Astrocyte of the spinal cord (primary cell): ENCODE results near the gene PLXDC2.

Experiments
- DNase-seq: peaks from one replicate; pipeline ENCODE4 v3.0.0; 2011; ENCODE audit warnings: low read depth, low spot score
- H3K4me3 ChIP-seq: 2 replicates; pipeline ENCODE4 v1.5.1; 2011; ENCODE audit warnings: low read depth, mild to moderate bottlenecking, low read length, moderate library complexity
- in situ Hi-C: cut with HindIII; loops from 2 replicates; pipeline ENCODE4 v1.10.0; 2017; ENCODE audit warnings: low sequenced_read_pairs
- TF ChIP-seq, protein P1 (sequence below): IDR thresholded peaks from 2 replicates; pipeline ENCODE4 v1.5.1; 2012; ENCODE audit warnings: low read depth, mild to moderate bottlenecking, low read length, inconsistent platforms

PLXDC2 gene

DNA sequence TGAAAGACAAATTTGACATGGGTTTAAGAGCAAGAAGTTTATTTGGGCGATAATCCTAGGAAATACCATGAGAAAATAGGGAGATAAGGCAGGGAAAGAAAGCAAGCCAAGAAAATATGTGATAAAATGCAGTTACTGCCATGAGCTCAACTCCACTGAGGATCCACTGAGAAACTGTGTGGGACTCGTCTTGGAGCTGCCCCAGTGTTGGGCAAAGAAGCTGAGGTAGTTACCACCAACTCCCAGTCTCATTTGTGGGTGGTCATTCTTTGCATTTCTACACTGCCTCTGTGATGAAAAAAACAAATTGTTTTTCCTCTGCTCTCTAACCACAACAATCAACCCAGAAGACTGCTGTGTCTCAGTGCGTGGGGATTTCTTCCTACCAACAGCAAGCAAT lies 498.2 kb downstream of the PLXDC2 start:
- TF ChIP-seq, protein P1, sequence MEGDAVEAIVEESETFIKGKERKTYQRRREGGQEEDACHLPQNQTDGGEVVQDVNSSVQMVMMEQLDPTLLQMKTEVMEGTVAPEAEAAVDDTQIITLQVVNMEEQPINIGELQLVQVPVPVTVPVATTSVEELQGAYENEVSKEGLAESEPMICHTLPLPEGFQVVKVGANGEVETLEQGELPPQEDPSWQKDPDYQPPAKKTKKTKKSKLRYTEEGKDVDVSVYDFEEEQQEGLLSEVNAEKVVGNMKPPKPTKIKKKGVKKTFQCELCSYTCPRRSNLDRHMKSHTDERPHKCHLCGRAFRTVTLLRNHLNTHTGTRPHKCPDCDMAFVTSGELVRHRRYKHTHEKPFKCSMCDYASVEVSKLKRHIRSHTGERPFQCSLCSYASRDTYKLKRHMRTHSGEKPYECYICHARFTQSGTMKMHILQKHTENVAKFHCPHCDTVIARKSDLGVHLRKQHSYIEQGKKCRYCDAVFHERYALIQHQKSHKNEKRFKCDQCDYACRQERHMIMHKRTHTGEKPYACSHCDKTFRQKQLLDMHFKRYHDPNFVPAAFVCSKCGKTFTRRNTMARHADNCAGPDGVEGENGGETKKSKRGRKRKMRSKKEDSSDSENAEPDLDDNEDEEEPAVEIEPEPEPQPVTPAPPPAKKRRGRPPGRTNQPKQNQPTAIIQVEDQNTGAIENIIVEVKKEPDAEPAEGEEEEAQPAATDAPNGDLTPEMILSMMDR: no peak
- in situ Hi-C loops: no loop called here
- no peak for DNase-seq
- H3K4me3 ChIP-seq: no peak overlapping the region

GRCh38 chr10:20327954-20328353 lies 511.7 kb downstream of the PLXDC2 start:
- H3K4me3 ChIP-seq: no peak overlapping the region
- TF ChIP-seq, protein P1: no peak
- in situ Hi-C loops: no loop called here
- DNase-seq: no peak

DNA sequence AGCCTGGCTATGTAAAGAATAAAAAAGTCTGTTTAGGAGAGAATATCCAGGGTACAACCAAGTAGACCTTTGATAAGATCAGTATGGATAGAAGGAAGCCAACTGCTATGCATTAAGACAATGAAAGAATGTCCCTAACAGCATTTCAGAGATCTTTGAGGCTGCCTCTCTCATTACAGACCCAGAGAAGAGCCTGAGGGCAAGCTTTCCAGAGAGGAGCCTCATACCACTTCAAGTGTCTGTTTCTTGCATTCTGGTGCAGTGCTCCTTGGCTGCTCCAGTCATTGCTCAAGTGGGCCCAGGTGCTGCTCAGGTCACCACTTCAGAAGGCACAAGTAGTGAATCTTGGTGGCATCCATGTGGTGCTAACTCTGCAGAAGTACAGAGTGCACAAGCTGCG lies 514.0 kb downstream of the PLXDC2 start:
- DNase-seq: no peak
- in situ Hi-C loops: no loop called here
- TF ChIP-seq, protein P1: no peak
- H3K4me3 ChIP-seq: no peak overlapping the region

DNA sequence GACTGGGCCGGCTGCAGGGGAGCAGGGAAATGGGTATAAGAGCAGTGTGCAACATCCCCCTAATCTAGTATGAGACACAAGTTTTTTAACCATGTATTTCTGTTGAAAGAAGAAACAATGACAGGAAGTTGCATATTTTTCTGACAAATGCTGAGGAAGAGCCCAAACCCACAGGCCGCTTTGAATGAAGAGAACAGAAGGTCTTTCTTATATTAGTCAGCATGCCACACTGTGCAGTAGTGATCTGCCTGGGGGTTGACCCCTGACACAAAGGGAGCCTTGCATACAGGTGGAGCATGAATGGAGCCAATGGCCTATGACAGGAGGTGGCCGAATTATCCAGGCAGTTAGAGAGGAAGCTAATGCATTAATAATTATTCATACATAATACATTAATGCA lies 518.3 kb downstream of the PLXDC2 start:
- no peak for DNase-seq
- in situ Hi-C loops: no loop called here
- TF ChIP-seq, protein P1: no peak
- H3K4me3 ChIP-seq: no peak overlapping the region
